HepG2 (cell line): ENCODE measurements around the gene LTB4R. TPM values are rescaled to one million over a fixed set of nuclear protein-coding genes. Genes with fewer than 3 reads are reported as not detected.

Source experiments
- ATAC-seq: fragments of 200-7000 bp; cut with Tn5 transposase; 3 replicates; pipeline ENCODE4 v1.9.1; 2020; ENCODE audit warnings: mild to moderate bottlenecking, moderate library complexity
- BruUV-seq: library from RNA; stranded (reverse); fragments of 400-500 nt; replicated peaks from 2 replicates; lab custom pipeline; 2021; lab: Mats Ljungman, UMichigan
- CTCF ChIA-PET: fragments of 300-600 bp; formaldehyde crosslinking; extraction: SDS; loops from one replicate; lab custom pipeline; 2021; ENCODE audit warnings: low total read pairs, inconsistent platforms, low intra/inter-chr PET ratio; lab: Yijun Ruan, JAX
- POLR2A ChIA-PET: fragments of 350-600 bp; sonication (Branson Sonifier 250); formaldehyde crosslinking; loops from one replicate; lab custom pipeline; 2020; ENCODE audit warnings: antibody characterized with exemption, inconsistent platforms; lab: Yijun Ruan, JAX
- DNase-seq: peaks from one replicate; pipeline ENCODE4 v3.0.0-alpha.2; 2015; ENCODE audit warnings: low spot score
- FAIRE-seq: peaks from 3 replicates; lab custom pipeline; 2011; peaks lifted over from hg19 to GRCh38; lab: Jason Lieb, UNC
- H2AFZ ChIP-seq: one replicate; pipeline ENCODE4 v1.6.1; 2011; ENCODE audit warnings: low read length, inconsistent platforms
- H3K27ac ChIP-seq: fragments of 300-600 bp; 3 replicates; pipeline ENCODE4 v1.8.0; 2011; ENCODE audit warnings: mixed run types, mild to moderate bottlenecking, mixed read lengths, low read length, inconsistent platforms; ENCODE audit not compliant: insufficient read depth; ENCODE audit errors: extremely low read length
- H3K27me3 ChIP-seq, 2 experiments: fragments of 200-600 bp in 1 of 2; 2 replicates in 1 of 2; 3 replicates in 1 of 2; pipeline versions ENCODE4 v1.6.0 to v1.8.0; 2011; ENCODE audit warnings: low read length in 2 of 2, mild to moderate bottlenecking in 2 of 2, moderate library complexity in 2 of 2, inconsistent platforms in 1 of 2; ENCODE audit not compliant: insufficient read depth in 2 of 2, control insufficient read depth in 1 of 2
- H3K36me3 ChIP-seq, 2 experiments: fragments of 200-600 bp in 1 of 2; replicated peaks in 1 of 2; 2 replicates in 1 of 2; 3 replicates in 1 of 2; pipeline versions ENCODE4 v1.5.1 to v1.8.0; 2011; ENCODE audit warnings: low read length in 2 of 2, inconsistent platforms in 1 of 2; ENCODE audit not compliant: insufficient read depth in 2 of 2, control insufficient read depth in 1 of 2
- H3K4me1 ChIP-seq: 2 replicates; pipeline ENCODE4 v1.5.1; 2012; ENCODE audit warnings: low read length, inconsistent platforms; ENCODE audit not compliant: insufficient read depth
- H3K4me2 ChIP-seq: 2 replicates; pipeline ENCODE4 v1.6.0; 2011; ENCODE audit warnings: low read depth, low read length, inconsistent platforms
- H3K4me3 ChIP-seq, 3 experiments: fragments of 200-600 bp in 1 of 3; sonication (generic), shearing (Covaris generic) in 1 of 3; replicated peaks in 1 of 3; 2 replicates each; pipeline ENCODE4 v1.5.1; 2011 to 2016; ENCODE audit warnings: low read length in 3 of 3, inconsistent platforms in 2 of 3, low read depth in 2 of 3, mild to moderate bottlenecking in 2 of 3, control low read depth in 1 of 3, mixed read lengths in 1 of 3; ENCODE audit not compliant: insufficient read depth in 1 of 3
- H3K79me2 ChIP-seq: one replicate; pipeline ENCODE4 v1.6.1; 2011; ENCODE audit warnings: low read length, inconsistent platforms; ENCODE audit not compliant: insufficient read depth
- H3K9ac ChIP-seq: 2 replicates; pipeline ENCODE4 v1.6.0; 2011; ENCODE audit warnings: mild to moderate bottlenecking, low read depth, low read length, inconsistent platforms; ENCODE audit not compliant: insufficient read depth
- H3K9me3 ChIP-seq: 2 replicates; pipeline ENCODE4 v1.5.1; 2012; ENCODE audit warnings: mild to moderate bottlenecking, low read length
- H4K20me1 ChIP-seq: 2 replicates; pipeline ENCODE4 v1.6.0; 2011; ENCODE audit warnings: inconsistent platforms, mild to moderate bottlenecking, low read length, moderate library complexity; ENCODE audit not compliant: insufficient read depth
- DRAP1 ChIP-seq: IDR thresholded peaks from 2 replicates; pipeline ENCODE4 v1.6.1; 2016; ENCODE audit warnings: missing genetic modification reagents, missing compliant biosample characterization
- EZH2 ChIP-seq: conservative IDR thresholded peaks from 2 replicates; pipeline ENCODE4 v1.6.1; 2012; ENCODE audit warnings: mild to moderate bottlenecking, low read depth, low read length, moderate library complexity
- MEIS1 ChIP-seq: sonication (generic); formaldehyde crosslinking; IDR thresholded peaks from 2 replicates; pipeline ENCODE4 v1.9.0; 2021; ENCODE audit warnings: mild to moderate bottlenecking, missing genetic modification reagents, moderate library complexity, borderline replicate concordance
- PHF21A ChIP-seq: sonication (generic); formaldehyde crosslinking; IDR thresholded peaks from 2 replicates; pipeline ENCODE4 v1.5.0; 2020; ENCODE audit warnings: mild to moderate bottlenecking, missing genetic modification reagents
- ZKSCAN8 ChIP-seq: IDR thresholded peaks from 2 replicates; pipeline ENCODE4 v1.6.1; 2016; ENCODE audit warnings: borderline replicate concordance, missing genetic modification reagents, missing compliant biosample characterization
- ZNF10 ChIP-seq: sonication (generic); formaldehyde crosslinking; IDR thresholded peaks from 2 replicates; pipeline ENCODE4 v1.4.0; 2020; ENCODE audit warnings: mild to moderate bottlenecking, low read depth, missing genetic modification reagents, borderline replicate concordance
- ZNF318 ChIP-seq: sonication (generic); formaldehyde crosslinking; IDR thresholded peaks from 2 replicates; pipeline ENCODE4 v1.4.0; 2020; ENCODE audit warnings: mild to moderate bottlenecking, missing genetic modification reagents
- ZNF446 ChIP-seq: sonication (generic); formaldehyde crosslinking; IDR thresholded peaks from 2 replicates; pipeline ENCODE4 v1.5.0; 2020; ENCODE audit warnings: mild to moderate bottlenecking, missing genetic modification reagents
- ZNF589 ChIP-seq: sonication (generic); formaldehyde crosslinking; conservative IDR thresholded peaks from 2 replicates; pipeline ENCODE4 v1.8.0; 2022; ENCODE audit warnings: mild to moderate bottlenecking, moderate library complexity, missing genetic modification reagents
- ZNF7 ChIP-seq: IDR thresholded peaks from 2 replicates; pipeline ENCODE4 v1.6.1; 2016; ENCODE audit warnings: missing biosample characterization, missing genetic modification reagents
- WGBS: methylation state at CpG from one replicate; pipeline ENCODE4 v1.1.6; 2017; ENCODE audit warnings: low lambda C conversion rate; 5-methylcytosine and 5-hydroxymethylcytosine counted together
- in situ Hi-C: cut with HindIII; loops from 2 replicates; pipeline ENCODE4 v1.10.0; 2017; ENCODE audit warnings: low pct_unique_long_range_greater_than_20kb; ENCODE audit not compliant: extremely low pct_ligation_motif_present
- intact Hi-C: fragments of 100-400 bp; cut with micrococcal nuclease; formaldehyde crosslinking; loops from one replicate; pipeline ENCODE4 v1.10.0; 2022; ENCODE audit not compliant: unreplicated experiment
- polyA plus RNA-seq, 8 experiments: library from polyadenylated mRNA; depleted of rRNA in 3 of 8; stranded (reverse) in 7 of 8; unstranded in 1 of 8; fragments of >200 nt; fragmentation: Illumina TruSeq in 4 of 8; extraction: Trizol in 4 of 8; gene quantifications; 2 replicates each; pipeline versions ENCODE4 v1.2.1 to v1.2.3, GENCODE V29; 2011 to 2016; ENCODE audit warnings: low read depth in 4 of 8, missing spikeins in 1 of 8, mixed read lengths in 1 of 8; ENCODE audit not compliant: insufficient read depth in 1 of 8
- total RNA-seq, 5 experiments: library from RNA; depleted of rRNA; stranded (reverse); fragments of >200 nt; fragmentation: Illumina TruSeq; extraction: Trizol; gene quantifications; 2 replicates each; pipeline ENCODE4 v1.2.3, GENCODE V29; 2016; ENCODE audit warnings: low read depth in 1 of 5
- TF ChIP-seq, protein P1 (sequence below): sonication (generic); formaldehyde crosslinking; IDR thresholded peaks from 2 replicates; pipeline ENCODE4 v1.9.0; 2021; ENCODE audit warnings: missing genetic modification reagents, mild to moderate bottlenecking, borderline replicate concordance
- TF ChIP-seq, protein P2 (sequence below): IDR thresholded peaks from 2 replicates; pipeline ENCODE4 v1.6.1; 2016
- TF ChIP-seq, protein P3 (sequence below): IDR thresholded peaks from 2 replicates; pipeline ENCODE4 v1.6.1; 2012; ENCODE audit warnings: low read depth, low read length, improper control_type of control experiment

Gene LTB4R
- total and polyA plus RNA-seq, 2 of the 13 experiments (the other 11 are each of a cell fraction or from before 2014, with no cell fraction given): 3.2 to 8.2 TPM

DNA sequence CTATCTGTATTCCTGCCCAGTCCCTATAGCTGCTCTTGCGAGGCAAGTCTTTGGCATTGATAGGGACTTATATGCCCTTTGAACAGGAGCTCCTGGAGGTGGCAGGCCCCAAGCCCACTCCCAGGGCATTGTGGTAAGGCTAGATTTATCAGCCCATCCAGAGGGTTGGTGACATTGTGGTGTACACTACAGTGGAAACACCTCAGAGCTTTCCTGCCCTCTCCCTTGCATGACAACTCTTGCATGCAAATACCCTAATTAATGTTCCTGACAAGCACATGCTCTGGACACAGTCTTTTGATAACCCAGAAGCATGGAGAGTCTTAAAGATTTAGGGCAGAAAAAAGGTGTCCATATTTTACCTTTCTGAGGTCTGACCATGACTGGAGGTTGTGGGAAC, 29.3 kb downstream of the LTB4R start:
- FAIRE-seq (no peak), DNase-seq (no peak), ATAC-seq (no peak)
- ChIA-PET POLR2A (interaction anchor here (1.0 kb wide), 1 partner anchor 91 kb away, joined by 4 read pairs; no protein-coding TSS in a partner anchor), CTCF (no interaction called here)
- 50% methylated on average over 1 of the region's 1 CpG for WGBS
- Histone ChIP-seq H3K79me2 (no peaks in the 10 kb centered on the region), H4K20me1 (no peaks in the 10 kb centered on the region), H3K4me3 (no peak overlapping the region), H3K9ac (no peak overlapping the region), H3K9me3 (no peaks in the 10 kb centered on the region), H3K4me2 (no peak overlapping the region), H2AFZ (no peak overlapping the region), H3K27me3 (peaks cover 5 to 46% of the 10 kb centered on the region in 2 experiments; a peak in 4 of 5 replicates), H3K27ac (no peak overlapping the region), H3K4me1 (peaks cover 20% of the 10 kb centered on the region), H3K36me3 (no peaks in the 10 kb centered on the region)
- intact Hi-C loops: no loop called here
- in situ Hi-C loops: no loop called here
- no TSS peak for BruUV-seq
- TF ChIP-seq PHF21A (CRISPR knock-in tag): no peak
- no peak for TF ChIP-seq ZKSCAN8 (CRISPR knock-in tag)
- no peak for TF ChIP-seq ZNF318 (CRISPR knock-in tag)
- TF ChIP-seq ZNF589 (CRISPR knock-in tag): no peak
- TF ChIP-seq, protein P1, sequence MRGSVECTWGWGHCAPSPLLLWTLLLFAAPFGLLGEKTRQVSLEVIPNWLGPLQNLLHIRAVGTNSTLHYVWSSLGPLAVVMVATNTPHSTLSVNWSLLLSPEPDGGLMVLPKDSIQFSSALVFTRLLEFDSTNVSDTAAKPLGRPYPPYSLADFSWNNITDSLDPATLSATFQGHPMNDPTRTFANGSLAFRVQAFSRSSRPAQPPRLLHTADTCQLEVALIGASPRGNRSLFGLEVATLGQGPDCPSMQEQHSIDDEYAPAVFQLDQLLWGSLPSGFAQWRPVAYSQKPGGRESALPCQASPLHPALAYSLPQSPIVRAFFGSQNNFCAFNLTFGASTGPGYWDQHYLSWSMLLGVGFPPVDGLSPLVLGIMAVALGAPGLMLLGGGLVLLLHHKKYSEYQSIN (CRISPR knock-in tag): no peak
- TF ChIP-seq, protein P2, sequence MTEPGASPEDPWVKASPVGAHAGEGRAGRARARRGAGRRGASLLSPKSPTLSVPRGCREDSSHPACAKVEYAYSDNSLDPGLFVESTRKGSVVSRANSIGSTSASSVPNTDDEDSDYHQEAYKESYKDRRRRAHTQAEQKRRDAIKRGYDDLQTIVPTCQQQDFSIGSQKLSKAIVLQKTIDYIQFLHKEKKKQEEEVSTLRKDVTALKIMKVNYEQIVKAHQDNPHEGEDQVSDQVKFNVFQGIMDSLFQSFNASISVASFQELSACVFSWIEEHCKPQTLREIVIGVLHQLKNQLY (CRISPR knock-in tag): no peak
- TF ChIP-seq, protein P3, sequence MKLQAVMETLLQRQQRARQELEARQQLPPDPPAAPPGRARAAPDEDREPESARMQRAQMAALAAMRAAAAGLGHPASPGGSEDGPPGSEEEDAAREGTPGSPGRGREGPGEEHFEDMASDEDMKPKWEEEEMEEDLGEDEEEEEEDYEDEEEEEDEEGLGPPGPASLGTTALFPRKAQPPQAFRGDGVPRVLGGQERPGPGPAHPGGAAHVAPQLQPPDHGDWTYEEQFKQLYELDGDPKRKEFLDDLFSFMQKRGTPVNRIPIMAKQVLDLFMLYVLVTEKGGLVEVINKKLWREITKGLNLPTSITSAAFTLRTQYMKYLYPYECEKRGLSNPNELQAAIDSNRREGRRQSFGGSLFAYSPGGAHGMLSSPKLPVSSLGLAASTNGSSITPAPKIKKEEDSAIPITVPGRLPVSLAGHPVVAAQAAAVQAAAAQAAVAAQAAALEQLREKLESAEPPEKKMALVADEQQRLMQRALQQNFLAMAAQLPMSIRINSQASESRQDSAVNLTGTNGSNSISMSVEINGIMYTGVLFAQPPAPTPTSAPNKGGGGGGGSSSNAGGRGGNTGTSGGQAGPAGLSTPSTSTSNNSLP: no peak
- TF ChIP-seq ZNF7 (CRISPR knock-in tag): no peak
- no peak for TF ChIP-seq MEIS1 (CRISPR knock-in tag)
- TF ChIP-seq DRAP1: no peak
- TF ChIP-seq EZH2: no peak
- no peak for TF ChIP-seq ZNF10 (CRISPR knock-in tag)
- no peak for TF ChIP-seq ZNF446
